ENCODE results near the gene NUDT19. TPM values are rescaled to one million over a fixed set of nuclear protein-coding genes. Genes with fewer than 3 reads are reported as not detected.
"Not testable (repeated sequence)": the region's sequence is repeated elsewhere in the genome, so short reads cannot be mapped to it uniquely, and the experiment has no call there.

NUDT19 gene
- total RNA-seq, 1 donor from 2014 or later = 18.5 TPM

DNA sequence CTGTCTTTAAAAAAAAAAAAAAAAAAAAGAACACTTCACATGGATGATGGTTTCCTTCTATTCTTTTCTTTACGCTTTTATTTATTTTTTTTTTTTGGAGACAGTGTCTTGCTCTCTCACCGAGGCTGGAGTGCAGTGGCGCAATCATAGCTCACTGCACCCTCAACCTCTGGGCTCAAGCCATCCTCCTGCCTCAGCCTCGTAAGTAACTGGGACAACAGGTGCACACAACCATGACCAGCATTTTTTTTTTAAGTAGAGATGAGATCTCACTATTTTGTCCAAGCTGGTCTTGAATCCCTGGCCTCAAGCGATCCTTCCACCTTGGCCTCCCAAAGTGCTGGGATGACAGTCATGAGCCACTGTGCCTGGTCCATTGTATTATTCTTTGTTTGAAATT lies 41.0 kb upstream of the NUDT19 start:
- peaks cover 9% of the 10 kb centered on the region for H3K4me1 ChIP-seq
- H3K36me3 ChIP-seq = peaks cover 66% of the 10 kb centered on the region
- intact Hi-C loops (cut with DNase I) = no loop called here
- TF ChIP-seq CTCF (IDR thresholded peaks at IDR 0.05) = no peak
- no peak overlapping the region for H3K27ac ChIP-seq
- no peak for DNase-seq
- H3K4me3 ChIP-seq = no peak overlapping the region
- ATAC-seq = no peak
- H3K27me3 ChIP-seq (ENCODE audit: low read depth) = no peaks in the 10 kb centered on the region
- no peaks in the 10 kb centered on the region for H3K9me3 ChIP-seq

- intact Hi-C loops (cut with DNase I) = no loop called here
Observed at GRCh38 chr19:32651729-32652140, 39.9 kb upstream of the NUDT19 start.

DNA sequence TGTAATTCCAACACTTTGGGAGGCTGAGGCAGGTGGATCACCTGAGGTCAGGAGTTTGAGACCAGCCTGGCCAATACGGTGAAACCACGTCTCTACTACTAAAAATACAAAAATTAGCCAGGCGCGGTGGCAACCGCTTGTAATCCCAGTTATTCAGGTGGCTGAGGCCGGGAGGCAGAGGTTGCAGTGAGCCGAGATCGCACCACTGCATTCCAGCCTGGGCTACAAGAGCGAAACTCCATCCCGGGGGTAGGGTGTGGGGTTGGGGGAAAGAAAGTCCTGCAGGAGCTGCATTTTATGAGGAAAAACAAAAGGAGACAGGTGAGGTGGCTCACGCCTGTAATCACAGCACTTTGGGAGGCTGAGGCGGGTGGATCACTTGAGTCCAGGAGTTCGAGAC lies 39.3 kb upstream of the NUDT19 start:
- H3K36me3 ChIP-seq = peaks cover 66% of the 10 kb centered on the region

More at GRCh38 chr19:32651729-32652140, 39.9 kb upstream of the NUDT19 start:
- Histone ChIP-seq H3K27ac (no peak overlapping the region), H3K9me3 (no peaks in the 10 kb centered on the region), H3K4me3 (no peak overlapping the region), H3K4me1 (peaks cover 9% of the 10 kb centered on the region), H3K27me3 (ENCODE audit: low read depth) (no peaks in the 10 kb centered on the region), H3K36me3 (peaks cover 66% of the 10 kb centered on the region)
- ATAC-seq = peak; percentile 16 to 57
- no peak for TF ChIP-seq CTCF (IDR thresholded peaks at IDR 0.05)
- no peak for DNase-seq

GRCh38 chr19:32652894-32653598 lies 38.6 kb upstream of the NUDT19 start:
- Histone ChIP-seq H3K4me1 (peaks cover 9% of the 10 kb centered on the region), H3K36me3 (peaks cover 66% of the 10 kb centered on the region), H3K9me3 (no peaks in the 10 kb centered on the region), H3K27me3 (ENCODE audit: low read depth) (no peaks in the 10 kb centered on the region), H3K4me3 (no peak overlapping the region), H3K27ac (no peak overlapping the region)
- ATAC-seq (peak; percentile 65 to 77), DNase-seq (peak; percentile 79)
- TF ChIP-seq CTCF (IDR thresholded peaks at IDR 0.05) = no peak
- intact Hi-C loops (cut with DNase I) = no loop called here

More for the DNA sequence above, 39.3 kb upstream of the NUDT19 start:
- H3K9me3 ChIP-seq; H3K27me3 ChIP-seq (ENCODE audit: low read depth); H3K4me3 ChIP-seq; ATAC-seq; H3K27ac ChIP-seq; H3K4me1 ChIP-seq; intact Hi-C loops (cut with DNase I); DNase-seq: not testable (repeated sequence)

DNA sequence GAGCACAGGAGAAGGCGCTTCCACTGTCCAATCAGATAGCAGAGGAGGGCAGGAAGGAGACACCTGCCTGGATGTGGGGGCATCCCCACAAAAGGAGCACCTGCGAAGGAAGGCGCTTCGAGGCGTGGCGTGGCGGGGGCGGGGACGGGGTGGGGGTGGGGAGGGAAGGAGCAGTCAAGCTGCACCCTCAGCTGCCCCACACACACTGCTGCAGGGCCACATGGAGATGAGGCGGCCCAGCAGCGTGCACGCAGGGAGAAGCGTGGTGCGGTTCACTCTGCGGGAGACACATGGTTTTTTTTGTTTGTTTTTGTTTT lies 38.1 kb upstream of the NUDT19 start:
- Histone ChIP-seq H3K27me3 (ENCODE audit: low read depth) (no peaks in the 10 kb centered on the region), H3K4me3 (no peak overlapping the region), H3K36me3 (peaks cover 66% of the 10 kb centered on the region), H3K9me3 (no peaks in the 10 kb centered on the region), H3K27ac (no peak overlapping the region), H3K4me1 (peaks cover 9% of the 10 kb centered on the region)
- no peak for TF ChIP-seq CTCF (IDR thresholded peaks at IDR 0.05)
- intact Hi-C loops (cut with DNase I) = no loop called here
- DNase-seq (no peak), ATAC-seq (no peak)

DNA sequence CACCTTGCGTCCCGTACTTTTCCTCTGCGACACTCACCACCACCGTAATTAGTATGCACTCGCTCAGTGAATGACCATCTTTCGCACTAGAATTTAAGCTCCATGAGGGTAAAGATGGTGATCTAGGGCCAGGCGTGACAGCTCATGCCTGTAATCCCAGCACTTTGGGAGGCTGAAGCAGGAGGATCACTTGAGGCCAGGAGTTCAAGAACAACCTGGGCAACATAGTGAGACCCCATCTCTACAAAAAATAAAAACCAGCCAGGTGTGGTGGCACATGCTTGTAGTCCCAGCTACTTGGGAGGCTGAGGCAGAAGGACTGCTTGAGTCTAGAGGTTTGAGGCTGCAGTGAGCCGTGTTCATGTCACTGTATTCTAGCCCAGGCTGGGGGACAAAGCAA lies 35.2 kb upstream of the NUDT19 start:
- H3K9me3 ChIP-seq; H3K27ac ChIP-seq; ATAC-seq; intact Hi-C loops (cut with DNase I); H3K27me3 ChIP-seq (ENCODE audit: low read depth); H3K4me3 ChIP-seq; H3K4me1 ChIP-seq; DNase-seq: not testable (repeated sequence)
- H3K36me3 ChIP-seq = peaks cover 52% of the 10 kb centered on the region

All from lower lobe of right lung (tissue), 2 donors.